H1 (cell line): Measurements from ENCODE around the gene KRT4. TPM values are rescaled to one million over a fixed set of nuclear protein-coding genes. Genes with fewer than 3 reads are reported as not detected.
"Not testable (repeated sequence)": the region's sequence is repeated elsewhere in the genome, so short reads cannot be mapped to it uniquely, and the experiment has no call there.

Experiments used
- CTCF ChIA-PET: fragments of 300-600 bp; sonication (Branson Sonifier 250); formaldehyde crosslinking; loops from one replicate; lab custom pipeline; 2021; ENCODE audit not compliant: partially characterized antibody; lab: Charles Lee
- POLR2A ChIA-PET: fragments of 300-600 bp; sonication (Branson Sonifier 250); formaldehyde crosslinking; loops from one replicate; lab custom pipeline; 2021; ENCODE audit warnings: inconsistent platforms; ENCODE audit not compliant: partially characterized antibody; lab: Charles Lee
- DNase-seq, 2 experiments: peaks; one replicate each; pipeline versions ENCODE4 v3.0.0 to v3.0.0-alpha.2; 2010 to 2022; ENCODE audit warnings: low spot score in 2 of 2, low read depth in 1 of 2, mixed read lengths in 1 of 2
- FAIRE-seq: peaks from 2 replicates; lab custom pipeline; 2011; peaks lifted over from hg19 to GRCh38; lab: Jason Lieb, UNC
- H2AFZ ChIP-seq: 2 replicates; pipeline ENCODE4 v1.8.1; 2012; ENCODE audit warnings: low read length, inconsistent platforms
- H2AK5ac ChIP-seq: 2 replicates; pipeline ENCODE4 v1.6.1; 2013; ENCODE audit warnings: low read depth, low read length
- H2BK120ac ChIP-seq: replicated peaks from 2 replicates; pipeline ENCODE3; 2013; ENCODE audit warnings: low read depth, low read length, inconsistent platforms
- H2BK12ac ChIP-seq: 2 replicates; pipeline ENCODE4 v1.6.1; 2013; ENCODE audit warnings: low read depth, low read length
- H2BK15ac ChIP-seq: 2 replicates; pipeline ENCODE4 v1.6.1; 2013; ENCODE audit warnings: low read length
- H2BK20ac ChIP-seq: 2 replicates; pipeline ENCODE4 v1.6.1; 2013; ENCODE audit warnings: low read length
- H2BK5ac ChIP-seq: 2 replicates; pipeline ENCODE4 v1.6.1; 2013; ENCODE audit warnings: low read depth, low read length
- H3K14ac ChIP-seq: 2 replicates; pipeline ENCODE4 v1.6.1; 2013; ENCODE audit warnings: inconsistent platforms; ENCODE audit not compliant: insufficient read length
- H3K18ac ChIP-seq: 2 replicates; pipeline ENCODE4 v1.6.1; 2013; ENCODE audit warnings: low read length; ENCODE audit errors: extremely low read depth
- H3K23ac ChIP-seq: 2 replicates; pipeline ENCODE4 v1.6.1; 2013; ENCODE audit warnings: inconsistent platforms; ENCODE audit not compliant: insufficient read length
- H3K23me2 ChIP-seq: 2 replicates; pipeline ENCODE4 v1.6.1; 2013; ENCODE audit warnings: low read depth, low read length
- H3K27ac ChIP-seq: 2 replicates; pipeline ENCODE4 v1.6.1; 2011; ENCODE audit warnings: low read depth, low read length, inconsistent platforms
- H3K27me3 ChIP-seq, 4 experiments: replicated peaks in 1 of 4; 1 replicate in 1 of 4; 2 replicates in 3 of 4; pipeline versions ENCODE4 v1.6.1 to v1.8.1; 2011 to 2013; ENCODE audit warnings: low read length in 3 of 4, mild to moderate bottlenecking in 3 of 4, inconsistent platforms in 2 of 4, mixed read lengths in 2 of 4, moderate library complexity in 1 of 4; ENCODE audit not compliant: control insufficient read depth in 3 of 4, insufficient read depth in 3 of 4; ENCODE audit errors: extremely low read depth in 1 of 4
- H3K36me3 ChIP-seq, 4 experiments: 2 replicates each; pipeline versions ENCODE4 v1.6.1 to v1.8.1; 2011 to 2013; ENCODE audit warnings: mild to moderate bottlenecking in 4 of 4, low read length in 3 of 4, moderate library complexity in 2 of 4, control low read depth in 1 of 4, inconsistent platforms in 1 of 4; ENCODE audit not compliant: insufficient read depth in 4 of 4, control insufficient read depth in 2 of 4
- H3K4ac ChIP-seq: replicated peaks from 2 replicates; pipeline ENCODE3; 2013; ENCODE audit warnings: low read length, low read depth, mixed read lengths, inconsistent platforms; ENCODE audit not compliant: insufficient read length
- H3K4me1 ChIP-seq, 4 experiments: replicated peaks in 1 of 4; 1 replicate in 1 of 4; 2 replicates in 3 of 4; pipeline versions ENCODE4 v1.6.1 to v1.8.1; 2011 to 2013; ENCODE audit warnings: low read length in 3 of 4, inconsistent platforms in 2 of 4, mixed read lengths in 1 of 4; ENCODE audit not compliant: insufficient read depth in 4 of 4, control insufficient read depth in 3 of 4
- H3K4me2 ChIP-seq, 2 experiments: 2 replicates each; pipeline versions ENCODE4 v1.6.1 to v1.8.1; 2011 to 2013; ENCODE audit warnings: low read depth in 2 of 2, low read length in 2 of 2, control low read depth in 1 of 2, inconsistent platforms in 1 of 2, mild to moderate bottlenecking in 1 of 2; ENCODE audit not compliant: insufficient read depth in 1 of 2
- H3K4me3 ChIP-seq, 4 experiments: fragments of 200-600, 300-600 bp in 1 of 4; sonication (generic), shearing (Covaris generic), sonication (Bioruptor Twin) in 1 of 4; 2 replicates each; pipeline versions ENCODE4 v1.5.1 to v1.8.1; 2011 to 2016; ENCODE audit warnings: low read length in 4 of 4, low read depth in 3 of 4, control low read depth in 2 of 4, inconsistent platforms in 2 of 4, mild to moderate bottlenecking in 2 of 4, mixed read lengths in 1 of 4, moderate library complexity in 1 of 4; ENCODE audit not compliant: insufficient read depth in 2 of 4; ENCODE audit errors: extremely low read depth in 1 of 4
- H3K56ac ChIP-seq: replicated peaks from 2 replicates; pipeline ENCODE3; 2013; ENCODE audit warnings: low read depth, mild to moderate bottlenecking, mixed read lengths, low read length, inconsistent platforms; ENCODE audit not compliant: insufficient read length
- H3K79me1 ChIP-seq: 2 replicates; pipeline ENCODE4 v1.6.1; 2013; ENCODE audit warnings: low read depth, low read length, control low read depth
- H3K79me2 ChIP-seq, 2 experiments: 2 replicates each; pipeline versions ENCODE4 v1.6.1 to v1.8.1; 2012 to 2013; ENCODE audit warnings: low read length in 2 of 2, mild to moderate bottlenecking in 2 of 2, inconsistent platforms in 1 of 2; ENCODE audit not compliant: insufficient read depth in 2 of 2, control insufficient read depth in 1 of 2
- H3K9ac ChIP-seq, 4 experiments: replicated peaks in 1 of 4; 1 replicate in 1 of 4; 2 replicates in 3 of 4; pipeline versions ENCODE4 v1.6.1 to v1.8.1; 2011 to 2013; ENCODE audit warnings: low read depth in 3 of 4, low read length in 3 of 4, control low read depth in 2 of 4, mild to moderate bottlenecking in 2 of 4, moderate library complexity in 2 of 4, inconsistent platforms in 1 of 4; ENCODE audit errors: extremely low read depth in 1 of 4
- H3K9me3 ChIP-seq, 2 experiments: 2 replicates each; pipeline versions ENCODE4 v1.6.1 to v1.8.1; 2012 to 2013; ENCODE audit warnings: mild to moderate bottlenecking in 2 of 2, moderate library complexity in 2 of 2, control low read depth in 1 of 2, inconsistent platforms in 1 of 2, low read depth in 1 of 2, low read length in 1 of 2, mixed read lengths in 1 of 2; ENCODE audit not compliant: insufficient read depth in 2 of 2
- H4K20me1 ChIP-seq, 2 experiments: replicated peaks in 1 of 2; 2 replicates each; pipeline versions ENCODE3 to v1.8.1; 2011 to 2013; ENCODE audit warnings: inconsistent platforms in 2 of 2, low read length in 2 of 2, mild to moderate bottlenecking in 1 of 2; ENCODE audit not compliant: insufficient read depth in 2 of 2, control insufficient read depth in 1 of 2
- H4K5ac ChIP-seq: 2 replicates; pipeline ENCODE4 v1.6.1; 2013; ENCODE audit warnings: low read length, low read depth, mixed read lengths, inconsistent platforms; ENCODE audit not compliant: insufficient read length
- H4K8ac ChIP-seq: 2 replicates; pipeline ENCODE4 v1.8.0; 2013; ENCODE audit warnings: mild to moderate bottlenecking, moderate library complexity, low read length, inconsistent platforms; ENCODE audit not compliant: insufficient read depth; ENCODE audit errors: extremely low read depth
- H4K91ac ChIP-seq: replicated peaks from 2 replicates; pipeline ENCODE3; 2013; ENCODE audit warnings: low read length, mixed read lengths, inconsistent platforms; ENCODE audit not compliant: insufficient read length
- WGBS, 2 experiments: shearing (Covaris generic) in 1 of 2; methylation state at CpG; one replicate each; pipeline versions ENCODE4 v1.1.6 to v1.1.7; 2013 to 2015; ENCODE audit warnings: low lambda C conversion rate in 2 of 2, mixed read lengths in 2 of 2, inconsistent platforms in 1 of 2, low coverage in 1 of 2, missing lambda C conversion rate in 1 of 2; ENCODE audit not compliant: insufficient replicate concordance in 2 of 2, insufficient coverage in 1 of 2, insufficient read length in 1 of 2; ENCODE audit errors: extremely low coverage in 1 of 2, missing lambda C conversion rate in 1 of 2; 5-methylcytosine and 5-hydroxymethylcytosine counted together
- polyA plus RNA-seq, 7 experiments: library from polyadenylated mRNA; depleted of rRNA in 3 of 7; stranded (reverse) in 5 of 7; unstranded in 2 of 7; fragments of >200 nt in 5 of 7; fragments of 200-250 nt in 2 of 7; gene quantifications; 1 replicate in 5 of 7; 2 replicates in 1 of 7; 4 replicates in 1 of 7; pipeline versions ENCODE4 v1.2.1 to v1.2.3, GENCODE V29; 2011 to 2013; ENCODE audit warnings: missing spikeins in 2 of 7, mixed read lengths in 2 of 7
- total RNA-seq: library from RNA; stranded (reverse); fragmentation: NEBNext Ultra II Directional; extraction: Animal tissue kit (Norgen Biotek cat#: 25700); gene quantifications from 2 replicates; pipeline ENCODE4 v1.2.1, GENCODE V29; 2021

KRT4 gene
- total and polyA plus RNA-seq, 2 of the 8 experiments (the other 6 are each of a cell fraction or from before 2014, with no cell fraction given), result not detected

DNA sequence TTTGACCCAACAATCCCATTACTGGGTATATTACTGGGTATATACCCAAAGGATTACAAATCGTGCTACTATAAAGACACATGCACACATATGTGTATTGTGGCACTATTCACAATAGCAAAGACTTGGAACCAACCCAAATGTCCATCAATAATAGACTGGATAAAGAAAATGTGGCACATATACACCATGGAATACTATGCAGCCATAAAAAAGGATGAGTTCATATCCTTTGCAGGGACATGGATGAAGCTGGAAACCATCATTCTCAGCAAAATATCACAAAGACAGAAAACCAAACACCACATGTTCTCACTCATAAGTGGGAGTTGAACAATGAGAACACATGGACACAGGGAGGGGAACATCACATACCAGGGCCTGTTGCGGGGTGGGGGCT, 42.2 kb upstream of the KRT4 start:
- H3K27me3 ChIP-seq, H3K23me2 ChIP-seq, H3K27ac ChIP-seq, H4K5ac ChIP-seq, H3K4me2 ChIP-seq, H3K23ac ChIP-seq, H4K20me1 ChIP-seq, H2BK120ac ChIP-seq, H3K79me2 ChIP-seq, H4K8ac ChIP-seq, H2BK15ac ChIP-seq, H3K4me1 ChIP-seq, POLR2A ChIA-PET, H2AK5ac ChIP-seq, H3K4me3 ChIP-seq, H3K9ac ChIP-seq, H2AFZ ChIP-seq, H4K91ac ChIP-seq, H2BK12ac ChIP-seq, H3K14ac ChIP-seq, H3K56ac ChIP-seq, H3K4ac ChIP-seq, H3K79me1 ChIP-seq, H2BK20ac ChIP-seq, H3K9me3 ChIP-seq, H3K18ac ChIP-seq, DNase-seq, FAIRE-seq, H3K36me3 ChIP-seq, H2BK5ac ChIP-seq: not testable (repeated sequence)
- WGBS, 2 experiments, result 92% methylated on average over 2 of the region's 2 CpGs; no CpG with 5 or more reads in 1 of the 2 experiments
- CTCF ChIA-PET, result interaction anchor here (0.9 to 1.3 kb wide), 2 partner anchors 10 to 12 kb away, joined by 3 to 5 read pairs; no protein-coding TSS in a partner anchor
